Measurements from ENCODE around the gene NUP35.

The NUP35 gene

GRCh38 chr2:183089192-183089851, 34.9 kb upstream of the NUP35 start:
- H3K4me3 ChIP-seq (ENCODE audit: low read depth, low read length, poor library complexity, severe bottlenecking), result no peak overlapping the region
- H3K9me3 ChIP-seq (ENCODE audit: low read length), result no peaks in the 10 kb centered on the region
- TF ChIP-seq EZH2 (IDR thresholded peaks at IDR 0.05; ENCODE audit: borderline replicate concordance, low read length) (no peak), CTCF (IDR thresholded peaks at IDR 0.05; ENCODE audit: low read length) (no peak)
- H4K20me1 ChIP-seq (ENCODE audit: insufficient read depth, low read length), result no peaks in the 10 kb centered on the region
- H3K79me2 ChIP-seq (ENCODE audit: insufficient read depth, low read length), result no peaks in the 10 kb centered on the region
- no peaks in the 10 kb centered on the region for H3K9me2 ChIP-seq (ENCODE audit: low read depth, low read length)
- no peak overlapping the region for H3K27ac ChIP-seq (ENCODE audit: low read depth, low read length, poor library complexity, severe bottlenecking)
- H3K9ac ChIP-seq (ENCODE audit: low read length), result no peak overlapping the region
- no peaks in the 10 kb centered on the region for H3K4me1 ChIP-seq (ENCODE audit: insufficient read depth, low read length, severe bottlenecking)
- H3K4me2 ChIP-seq (ENCODE audit: low read length), result peak overlapping the region; percentile 20; the same call in 1 of the 2 replicates
- no peaks in the 10 kb centered on the region for H3K27me3 ChIP-seq (ENCODE audit: insufficient read depth, low read length)
- H3F3A ChIP-seq (ENCODE audit: insufficient read depth, low read length), result no peaks in the 10 kb centered on the region
- H2AFZ ChIP-seq (ENCODE audit: low read length), result no peak overlapping the region
- no peaks in the 10 kb centered on the region for H3K36me3 ChIP-seq (ENCODE audit: insufficient read depth, low read length)

GRCh38 chr2:183091318-183091953, 32.8 kb upstream of the NUP35 start:
- Histone ChIP-seq H3K79me2 (ENCODE audit: insufficient read depth, low read length) (no peaks in the 10 kb centered on the region), H4K20me1 (ENCODE audit: insufficient read depth, low read length) (no peaks in the 10 kb centered on the region), H3K4me1 (ENCODE audit: insufficient read depth, low read length, severe bottlenecking) (no peaks in the 10 kb centered on the region), H3K4me3 (ENCODE audit: low read depth, low read length, poor library complexity, severe bottlenecking) (no peak overlapping the region), H3K27me3 (ENCODE audit: insufficient read depth, low read length) (no peaks in the 10 kb centered on the region), H2AFZ (ENCODE audit: low read length) (no peak overlapping the region), H3K9me3 (ENCODE audit: low read length) (no peaks in the 10 kb centered on the region), H3K36me3 (ENCODE audit: insufficient read depth, low read length) (no peaks in the 10 kb centered on the region), H3K27ac (ENCODE audit: low read depth, low read length, poor library complexity, severe bottlenecking) (no peak overlapping the region), H3K9ac (ENCODE audit: low read length) (no peak overlapping the region), H3K4me2 (ENCODE audit: low read length) (no peak overlapping the region), H3K9me2 (ENCODE audit: low read depth, low read length) (no peaks in the 10 kb centered on the region), H3F3A (ENCODE audit: insufficient read depth, low read length) (no peaks in the 10 kb centered on the region)
- no peak for TF ChIP-seq CTCF (IDR thresholded peaks at IDR 0.05; ENCODE audit: low read length)
- no peak for TF ChIP-seq EZH2 (IDR thresholded peaks at IDR 0.05; ENCODE audit: borderline replicate concordance, low read length)

GRCh38 chr2:183091954-183092345, 32.3 kb upstream of the NUP35 start:
- H3K27ac ChIP-seq (ENCODE audit: low read depth, low read length, poor library complexity, severe bottlenecking), result no peak overlapping the region
- H3K4me1 ChIP-seq (ENCODE audit: insufficient read depth, low read length, severe bottlenecking), result no peaks in the 10 kb centered on the region
- no peaks in the 10 kb centered on the region for H3F3A ChIP-seq (ENCODE audit: insufficient read depth, low read length)
- no peak overlapping the region for H3K4me3 ChIP-seq (ENCODE audit: low read depth, low read length, poor library complexity, severe bottlenecking)
- TF ChIP-seq EZH2 (IDR thresholded peaks at IDR 0.05; ENCODE audit: borderline replicate concordance, low read length) (no peak), CTCF (IDR thresholded peaks at IDR 0.05; ENCODE audit: low read length) (no peak)
- no peak overlapping the region for H3K4me2 ChIP-seq (ENCODE audit: low read length)
- no peaks in the 10 kb centered on the region for H3K9me3 ChIP-seq (ENCODE audit: low read length)
- no peaks in the 10 kb centered on the region for H3K27me3 ChIP-seq (ENCODE audit: insufficient read depth, low read length)
- no peak overlapping the region for H3K9ac ChIP-seq (ENCODE audit: low read length)
- no peaks in the 10 kb centered on the region for H3K79me2 ChIP-seq (ENCODE audit: insufficient read depth, low read length)
- H3K36me3 ChIP-seq (ENCODE audit: insufficient read depth, low read length), result no peaks in the 10 kb centered on the region
- H2AFZ ChIP-seq (ENCODE audit: low read length), result no peak overlapping the region
- no peaks in the 10 kb centered on the region for H3K9me2 ChIP-seq (ENCODE audit: low read depth, low read length)
- no peaks in the 10 kb centered on the region for H4K20me1 ChIP-seq (ENCODE audit: insufficient read depth, low read length)
